Esophagus muscularis mucosa (tissue), 4 donors: ENCODE measurements around the gene VMO1. TPM values are rescaled to one million over a fixed set of nuclear protein-coding genes. Genes with fewer than 3 reads are reported as not detected.

Experiments used
- DNase-seq: peaks from one replicate; pipeline ENCODE4 v3.0.0-alpha.2; 2017; ENCODE audit errors: extremely low spot score
- H3K27ac ChIP-seq, 4 donors: fragments of 200-600 bp; sonication (generic); replicated peaks in 1 of 4; 1 replicate in 3 of 4; 2 replicates in 1 of 4; pipeline ENCODE4 v1.5.1; 2016 to 2019; ENCODE audit warnings: mild to moderate bottlenecking in 1 of 4
- H3K27me3 ChIP-seq, 4 donors: fragments of 200-600 bp; sonication (generic); one replicate each; pipeline versions ENCODE4 v1.5.1 to v1.6.0; 2016 to 2019
- H3K36me3 ChIP-seq, 4 donors: fragments of 200-600 bp; sonication (generic); one replicate each; pipeline ENCODE4 v1.5.1; 2016 to 2019
- H3K4me1 ChIP-seq, 4 donors: fragments of 200-600 bp; sonication (generic); one replicate each; pipeline ENCODE4 v1.5.1; 2016 to 2019
- H3K4me3 ChIP-seq, 4 donors: fragments of 200-600 bp; sonication (generic); 1 replicate in 2 of 4; 2 replicates in 2 of 4; pipeline ENCODE4 v1.5.1; 2016 to 2019; ENCODE audit warnings: mild to moderate bottlenecking in 4 of 4, moderate library complexity in 1 of 4
- H3K9me3 ChIP-seq, 4 donors: fragments of 200-600 bp; sonication (generic); 1 replicate in 3 of 4; 2 replicates in 1 of 4; pipeline ENCODE4 v1.5.1; 2016 to 2019
- EP300 ChIP-seq: sonication (generic); formaldehyde crosslinking; IDR thresholded peaks from one replicate; pipeline ENCODE4 v1.6.1; 2017; ENCODE audit warnings: antibody characterized with exemption
- POLR2A ChIP-seq: fragments of 450-650 bp; IDR thresholded peaks from one replicate; pipeline ENCODE4 v1.6.1; 2017; ENCODE audit warnings: antibody characterized with exemption, moderate library complexity, mild to moderate bottlenecking, low read depth
- POLR2AphosphoS5 ChIP-seq, 2 donors: sonication (generic); formaldehyde crosslinking; IDR thresholded peaks; one replicate each; pipeline ENCODE4 v1.6.1; 2017; ENCODE audit warnings: antibody characterized with exemption in 2 of 2
- WGBS: methylation state at CpG from one replicate; pipeline ENCODE4 v1.1.5; 2018; 5-methylcytosine and 5-hydroxymethylcytosine counted together
- intact Hi-C: fragments of 100-400 bp; cut with DNase I; formaldehyde crosslinking; loops from one replicate; pipeline ENCODE4 v1.15.1; 2023
- total RNA-seq, 4 donors: library from RNA; depleted of rRNA; stranded (reverse); fragments of >200 nt; gene quantifications; one replicate each; pipeline versions ENCODE4 v1.1.0 to v1.2.1, GENCODE V29; 2016
- TF ChIP-seq, protein P1 (sequence below), 3 experiments: fragments of 200-600 bp in 2 of 3; fragments of 450-650 bp in 1 of 3; sonication (generic) in 2 of 3; IDR thresholded peaks; one replicate each; pipeline ENCODE4 v1.5.1; 2017 to 2019; ENCODE audit warnings: antibody characterized with exemption in 3 of 3, mild to moderate bottlenecking in 2 of 3, moderate library complexity in 1 of 3

VMO1 gene
- total RNA-seq, 4 donors from 2014 or later: 0.86 to 3.3 (median 2.6) TPM

DNA sequence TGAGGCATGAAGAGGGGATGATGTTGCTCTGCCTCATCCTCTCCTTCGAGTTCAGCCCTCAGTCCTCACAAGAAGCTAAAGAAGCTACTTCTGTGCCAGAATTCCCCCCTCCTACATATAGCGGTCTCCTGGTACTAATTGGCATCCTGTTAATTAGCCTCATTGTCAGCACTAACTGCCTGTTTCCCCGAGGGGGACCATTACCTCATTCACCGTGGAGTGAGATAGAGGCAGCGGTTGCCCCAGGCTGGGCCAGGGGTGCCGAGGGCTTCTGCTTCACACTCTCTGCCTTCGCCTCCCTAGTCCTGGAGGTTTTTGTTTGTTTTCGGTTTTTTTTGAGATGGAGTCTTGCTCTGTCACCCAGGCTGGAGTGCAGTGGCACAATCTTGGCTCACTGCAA lies 41.2 kb upstream of the VMO1 start:
- intact Hi-C loops: no loop called here
- WGBS: 76% methylated on average over 8 of the region's 8 CpGs
- TF ChIP-seq EP300: no peak
- no peak for TF ChIP-seq POLR2A
- TF ChIP-seq, protein P1, sequence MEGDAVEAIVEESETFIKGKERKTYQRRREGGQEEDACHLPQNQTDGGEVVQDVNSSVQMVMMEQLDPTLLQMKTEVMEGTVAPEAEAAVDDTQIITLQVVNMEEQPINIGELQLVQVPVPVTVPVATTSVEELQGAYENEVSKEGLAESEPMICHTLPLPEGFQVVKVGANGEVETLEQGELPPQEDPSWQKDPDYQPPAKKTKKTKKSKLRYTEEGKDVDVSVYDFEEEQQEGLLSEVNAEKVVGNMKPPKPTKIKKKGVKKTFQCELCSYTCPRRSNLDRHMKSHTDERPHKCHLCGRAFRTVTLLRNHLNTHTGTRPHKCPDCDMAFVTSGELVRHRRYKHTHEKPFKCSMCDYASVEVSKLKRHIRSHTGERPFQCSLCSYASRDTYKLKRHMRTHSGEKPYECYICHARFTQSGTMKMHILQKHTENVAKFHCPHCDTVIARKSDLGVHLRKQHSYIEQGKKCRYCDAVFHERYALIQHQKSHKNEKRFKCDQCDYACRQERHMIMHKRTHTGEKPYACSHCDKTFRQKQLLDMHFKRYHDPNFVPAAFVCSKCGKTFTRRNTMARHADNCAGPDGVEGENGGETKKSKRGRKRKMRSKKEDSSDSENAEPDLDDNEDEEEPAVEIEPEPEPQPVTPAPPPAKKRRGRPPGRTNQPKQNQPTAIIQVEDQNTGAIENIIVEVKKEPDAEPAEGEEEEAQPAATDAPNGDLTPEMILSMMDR (IDR thresholded peaks at IDR 0.05): no peak
- no peak for TF ChIP-seq POLR2AphosphoS5 (IDR thresholded peaks at IDR 0.05)
- Histone ChIP-seq H3K27ac (no peak overlapping the region), H3K27me3 (no peaks in the 10 kb centered on the region), H3K36me3 (peaks cover 0 to 14% (median 13%) of the 10 kb centered on the region in 4 donors), H3K4me3 (no peak overlapping the region), H3K4me1 (peaks cover 0 to 2% (median 0%) of the 10 kb centered on the region in 4 donors), H3K9me3 (no peaks in the 10 kb centered on the region)
- DNase-seq: no peak

DNA sequence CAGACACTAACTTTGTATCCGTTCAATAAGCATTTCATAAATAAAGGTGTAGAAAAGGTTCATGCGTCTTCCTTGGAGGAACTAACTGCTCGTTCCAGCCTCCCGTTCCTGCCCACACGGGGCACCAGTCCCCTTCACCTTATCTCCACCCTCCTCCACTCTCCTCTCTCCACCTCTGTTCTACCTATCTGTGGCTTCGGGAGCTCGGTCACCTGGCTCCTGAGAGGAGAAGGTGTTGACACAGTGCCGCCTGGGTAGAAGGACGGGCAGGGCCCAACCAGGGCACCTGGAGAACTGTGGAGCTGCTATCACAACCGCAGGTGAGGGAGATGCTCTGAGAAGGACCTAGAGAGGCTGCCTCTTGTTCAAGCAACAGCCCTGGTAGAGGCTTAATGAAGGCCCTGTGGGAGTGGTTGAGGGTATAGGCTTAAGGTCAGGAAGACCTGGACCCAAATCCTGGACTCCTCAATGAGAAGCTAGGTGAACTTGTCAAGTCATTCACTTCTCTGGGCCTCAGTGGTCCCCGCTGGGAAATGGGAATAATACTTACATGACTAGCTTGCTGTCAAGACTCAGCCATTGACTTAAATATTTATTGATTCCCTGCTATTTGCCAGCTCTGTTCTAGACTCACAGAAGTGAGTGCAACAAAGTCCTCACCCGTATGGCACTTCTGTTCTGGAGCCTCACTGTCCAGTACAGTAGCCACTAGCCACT lies 37.4 kb upstream of the VMO1 start:
- no peaks in the 10 kb centered on the region for H3K4me1 ChIP-seq
- no peak overlapping the region for H3K27ac ChIP-seq
- H3K4me3 ChIP-seq: no peak overlapping the region
- 81% methylated on average over 12 of the region's 12 CpGs for WGBS
- DNase-seq: no peak
- intact Hi-C loops: no loop called here
- no peaks in the 10 kb centered on the region for H3K27me3 ChIP-seq
- no peaks in the 10 kb centered on the region for H3K9me3 ChIP-seq
- TF ChIP-seq POLR2AphosphoS5 (IDR thresholded peaks at IDR 0.05): no peak
- no peak for TF ChIP-seq EP300
- TF ChIP-seq POLR2A: no peak
- TF ChIP-seq, protein P1 (IDR thresholded peaks at IDR 0.05): no peak
- peaks cover 0 to 53% (median 41%) of the 10 kb centered on the region in 4 donors for H3K36me3 ChIP-seq

DNA sequence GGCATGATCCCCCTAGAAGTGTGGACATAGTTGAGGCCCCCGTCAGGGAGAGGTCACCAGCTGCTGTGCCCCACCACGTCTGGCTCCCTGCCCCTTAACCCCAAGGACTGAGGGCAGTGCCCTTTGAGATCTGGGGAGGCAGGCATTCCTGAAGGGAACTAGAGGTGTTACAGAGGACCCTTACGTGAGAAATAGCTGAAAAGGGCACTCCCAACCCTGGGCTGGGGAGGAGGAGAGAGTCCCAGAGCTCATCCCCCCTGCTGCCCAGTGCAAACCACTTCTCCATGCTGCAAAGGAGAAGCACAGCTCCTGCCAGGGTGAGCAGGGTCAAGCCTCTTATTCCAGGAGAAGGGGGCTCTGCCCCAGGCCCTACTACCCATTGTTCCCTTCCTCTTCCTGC lies 36.7 kb upstream of the VMO1 start:
- no peak for DNase-seq
- TF ChIP-seq, protein P1 (IDR thresholded peaks at IDR 0.05): no peak
- TF ChIP-seq POLR2A (no peak), POLR2AphosphoS5 (IDR thresholded peaks at IDR 0.05) (no peak), EP300 (no peak)
- WGBS: no CpG with 5 or more reads among the region's 3 CpGs
- Histone ChIP-seq H3K4me1 (no peaks in the 10 kb centered on the region), H3K27me3 (no peaks in the 10 kb centered on the region), H3K27ac (no peak overlapping the region), H3K36me3 (peaks cover 0 to 60% (median 45%) of the 10 kb centered on the region in 4 donors), H3K9me3 (no peaks in the 10 kb centered on the region), H3K4me3 (no peak overlapping the region)
- intact Hi-C loops: no loop called here

DNA sequence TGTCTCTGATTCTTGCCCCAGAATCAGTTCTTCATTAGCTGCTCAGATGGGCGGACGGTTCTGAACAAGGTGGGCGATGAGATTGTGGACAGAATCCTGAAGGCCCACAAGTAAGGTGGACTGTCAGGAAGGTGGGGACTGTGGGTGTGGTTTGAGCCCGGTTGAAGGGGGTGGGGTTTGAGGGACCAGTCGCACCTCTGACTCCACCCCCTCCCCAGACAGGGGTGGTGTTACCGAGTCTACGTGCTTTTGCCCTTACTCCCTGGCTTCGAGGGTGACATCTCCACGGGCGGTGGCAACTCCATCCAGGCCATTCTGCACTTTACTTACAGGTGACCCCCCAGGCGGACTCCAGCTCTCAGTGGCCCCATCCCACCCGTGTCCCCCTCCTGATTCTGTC lies 32.1 kb upstream of the VMO1 start:
- H3K27me3 ChIP-seq: no peaks in the 10 kb centered on the region
- intact Hi-C loops: no loop called here
- 83% methylated on average over 12 of the region's 12 CpGs for WGBS

More for the DNA sequence above, 32.1 kb upstream of the VMO1 start:
- Histone ChIP-seq H3K36me3 (peaks cover 16 to 89% (median 69%) of the 10 kb centered on the region in 4 donors), H3K4me1 (no peaks in the 10 kb centered on the region), H3K9me3 (no peaks in the 10 kb centered on the region), H3K27ac (no peak overlapping the region), H3K4me3 (no peak overlapping the region)
- DNase-seq: no peak
- TF ChIP-seq POLR2A: no peak
- TF ChIP-seq, protein P1 (IDR thresholded peaks at IDR 0.05): no peak
